Large intestine (tissue), 1 donor: ENCODE measurements around the gene TAF1C. TPM values are rescaled to one million over a fixed set of nuclear protein-coding genes. Genes with fewer than 3 reads are reported as not detected.

Source experiments
- polyA plus RNA-seq: library from polyadenylated mRNA; unstranded; fragments of 120-200 nt; gene quantifications from one replicate; pipeline ENCODE4 v1.2.1, GENCODE V29; 2013

The TAF1C gene
- polyA plus RNA-seq, 1 donor, result 46.7 TPM

Other genes with a start within 250 kb of the TAF1C start
- 8.4 TPM for gene OSGIN1, start 233.8 kb downstream of the TAF1C start, polyA plus RNA-seq
- 6.6 TPM for gene NECAB2, start 218.8 kb downstream of the TAF1C start, polyA plus RNA-seq
- 0.12 TPM for gene SLC38A8, start 144.3 kb downstream of the TAF1C start, polyA plus RNA-seq
- gene MBTPS1, start 70.1 kb downstream of the TAF1C start, polyA plus RNA-seq, result 67.7 TPM
- gene HSDL1, start 41.9 kb downstream of the TAF1C start, polyA plus RNA-seq, result 19.3 TPM
- gene DNAAF1, start 41.7 kb downstream of the TAF1C start, polyA plus RNA-seq, result 0.55 TPM
- 0.43 TPM for gene ADAD2, start 4.1 kb upstream of the TAF1C start, polyA plus RNA-seq
- not detected for gene KCNG4, start 53.0 kb upstream of the TAF1C start, polyA plus RNA-seq
- gene WFDC1, start 107.8 kb upstream of the TAF1C start, polyA plus RNA-seq, result 18.6 TPM
- gene ATP2C2, start 181.5 kb upstream of the TAF1C start, polyA plus RNA-seq, result 17.4 TPM